T-helper 22 cell (primary cell): Measurements from ENCODE around the gene LRGUK.
"Not testable (repeated sequence)": the region's sequence is repeated elsewhere in the genome, so short reads cannot be mapped to it uniquely, and the experiment has no call there.

Source experiments
- DNase-seq: peaks from one replicate; pipeline ENCODE4 v3.0.0-alpha.2; 2020; ENCODE audit warnings: low read depth

LRGUK gene

DNA sequence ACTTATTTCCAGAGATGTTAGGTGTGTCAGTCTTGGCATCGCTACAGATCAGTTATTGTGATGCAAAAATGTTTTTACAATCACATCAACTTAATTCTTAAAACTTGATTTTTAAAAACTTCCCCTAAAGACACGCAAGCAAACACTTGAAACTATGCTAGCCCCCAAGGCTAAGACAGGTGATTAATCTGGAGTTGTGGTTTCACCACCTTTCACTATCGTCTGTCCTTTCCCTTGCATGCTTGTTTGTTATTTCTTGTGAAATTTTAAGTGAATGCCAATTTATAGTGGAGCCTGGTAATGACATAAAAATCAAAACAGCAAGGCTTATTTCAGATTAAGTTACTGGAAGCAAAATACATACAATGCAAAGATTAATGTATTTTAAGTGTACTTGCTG lies 119.2 kb downstream of the LRGUK start:
- no peak for DNase-seq

DNA sequence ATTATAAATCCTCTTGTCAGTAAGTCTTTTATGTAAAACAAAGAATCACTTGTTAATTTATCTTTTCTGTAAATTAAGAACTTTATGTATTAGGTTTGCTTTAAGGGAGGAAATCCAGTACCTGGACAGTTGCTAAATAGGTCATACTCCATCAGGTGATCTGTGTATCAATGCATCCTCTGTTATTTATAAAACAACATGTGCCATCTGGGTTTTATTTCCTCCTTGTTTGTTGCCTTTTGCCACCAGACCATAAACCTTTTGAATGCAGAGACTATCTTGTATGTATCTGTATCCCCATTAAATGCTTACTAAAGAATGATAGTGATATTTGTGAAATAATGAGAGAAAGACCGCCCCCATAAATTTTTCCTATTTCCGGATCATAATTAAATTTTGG lies 119.6 kb downstream of the LRGUK start:
- DNase-seq: no peak

DNA sequence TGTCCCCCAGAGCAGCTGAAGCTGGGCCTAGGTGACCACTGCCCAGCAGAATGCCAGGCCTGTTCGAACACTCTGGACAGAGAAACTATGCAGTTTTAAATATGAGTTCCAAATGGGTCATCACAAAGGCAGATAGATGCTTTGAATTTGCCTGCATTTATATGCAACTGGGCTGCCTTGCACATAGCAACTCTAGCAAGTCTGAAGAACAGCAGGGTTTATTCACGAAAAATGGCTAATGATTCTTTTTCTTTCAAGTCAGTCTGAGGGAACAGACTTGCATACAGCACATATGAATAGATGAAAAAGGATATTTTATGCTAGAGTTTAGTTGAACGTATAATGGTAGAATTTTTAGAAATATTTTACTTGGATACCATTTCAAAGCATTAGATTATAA lies 121.1 kb downstream of the LRGUK start:
- DNase-seq: no peak

DNA sequence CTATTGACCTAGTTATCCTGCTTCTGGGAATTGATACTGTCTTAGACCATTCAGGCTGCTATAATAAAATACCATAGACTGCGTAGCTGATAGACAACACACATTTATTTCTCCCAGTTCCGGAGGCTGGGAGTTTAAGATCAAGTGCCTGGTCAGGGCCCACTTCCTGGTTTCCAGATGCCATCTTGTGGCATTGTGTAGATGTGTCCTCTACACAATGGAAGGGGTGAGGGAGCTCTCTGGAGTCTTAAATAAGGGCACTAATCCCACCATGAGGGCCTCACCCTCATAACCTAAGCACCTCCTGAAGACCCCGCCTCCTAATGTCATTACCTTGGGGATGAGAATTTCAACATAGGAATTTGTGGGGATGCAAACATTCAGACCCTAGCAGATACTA lies 127.2 kb downstream of the LRGUK start:
- DNase-seq: no peak

DNA sequence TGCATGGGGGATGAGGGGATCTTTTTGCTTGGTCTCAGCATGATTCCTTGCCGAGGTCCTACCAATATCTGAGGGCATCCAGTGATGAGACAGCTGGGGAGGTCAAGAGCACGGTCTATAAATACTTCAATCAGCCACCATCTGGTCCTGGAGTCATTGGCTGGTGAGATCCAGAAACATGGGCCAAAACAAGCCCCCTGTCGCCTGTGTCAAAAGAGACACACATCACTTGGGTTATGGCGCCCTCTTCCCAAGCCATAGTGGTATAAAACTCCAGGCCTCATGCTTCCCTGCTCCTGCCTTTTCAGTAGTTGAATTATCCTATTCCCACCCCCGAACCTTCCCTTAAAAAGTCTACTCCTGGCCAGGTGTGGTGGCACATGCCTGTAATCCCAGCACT lies 128.7 kb downstream of the LRGUK start:
- DNase-seq: no peak

DNA sequence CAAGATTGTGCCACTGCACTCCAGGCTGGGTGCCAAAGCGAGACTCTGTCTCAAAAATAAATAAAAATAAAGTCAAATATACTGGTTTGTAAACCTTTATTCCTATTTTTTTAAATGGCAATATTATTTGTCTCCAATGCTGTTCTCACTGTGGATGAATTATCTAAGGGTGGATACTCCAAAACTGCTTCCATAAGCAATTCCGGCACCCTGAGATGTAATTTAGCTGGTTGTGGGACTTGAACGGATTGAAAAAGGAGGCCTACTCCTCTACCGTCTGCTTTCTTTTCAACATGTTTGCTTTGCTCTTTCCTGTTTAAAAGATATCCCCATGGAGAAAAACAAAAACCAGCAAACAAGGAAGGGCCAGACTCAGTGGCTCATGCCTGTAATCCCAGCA lies 135.2 kb downstream of the LRGUK start:
- DNase-seq: no peak

DNA sequence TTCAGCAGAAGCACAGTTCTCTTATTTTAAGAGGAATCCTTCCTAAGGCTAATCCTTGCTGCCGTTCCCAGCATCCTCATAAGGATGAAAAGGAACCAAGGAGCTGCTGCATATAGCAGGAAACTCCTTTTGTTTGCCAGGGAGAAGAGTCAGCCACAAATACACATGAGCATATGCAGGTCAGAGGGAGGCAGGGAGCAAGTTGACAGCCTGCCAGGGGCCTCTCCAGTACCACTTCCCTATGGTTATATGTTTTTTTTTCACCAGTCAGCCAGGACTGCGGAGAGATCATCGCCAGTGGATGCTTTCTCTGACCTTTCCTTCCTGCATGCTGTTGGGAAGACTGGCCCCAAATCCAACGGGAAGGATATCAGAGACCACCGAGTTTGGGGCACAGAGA lies 149.8 kb downstream of the LRGUK start:
- DNase-seq: no peak

DNA sequence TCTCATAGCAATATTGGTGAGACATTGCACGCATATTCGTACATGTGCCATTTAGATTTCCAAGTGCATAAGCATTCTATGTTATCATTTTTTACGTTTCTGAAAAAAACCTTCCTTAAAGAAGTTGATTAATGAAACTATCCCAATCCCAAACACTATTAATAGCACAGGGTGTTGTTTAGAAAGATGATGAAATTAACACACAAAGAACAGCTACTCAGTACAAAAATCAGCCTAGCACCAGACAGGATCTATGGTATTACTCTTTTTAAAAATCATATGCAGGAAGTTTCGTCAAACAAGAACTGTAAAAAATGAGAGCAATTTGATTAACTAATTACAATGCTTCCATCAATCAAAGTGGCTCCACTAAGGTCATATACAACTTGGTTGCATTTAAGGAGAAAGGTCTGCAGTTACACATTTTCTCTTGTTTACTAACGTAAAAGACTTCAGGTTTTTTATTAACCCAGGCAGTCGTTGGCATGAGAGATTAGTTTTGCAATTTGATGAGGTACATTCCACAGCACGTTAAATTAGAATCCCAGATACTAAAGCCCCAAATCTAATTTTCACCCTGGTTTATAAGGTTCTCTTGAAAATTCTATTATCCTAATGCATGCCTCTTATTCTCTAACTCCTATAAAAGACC lies 151.5 kb downstream of the LRGUK start:
- no peak for DNase-seq

DNA sequence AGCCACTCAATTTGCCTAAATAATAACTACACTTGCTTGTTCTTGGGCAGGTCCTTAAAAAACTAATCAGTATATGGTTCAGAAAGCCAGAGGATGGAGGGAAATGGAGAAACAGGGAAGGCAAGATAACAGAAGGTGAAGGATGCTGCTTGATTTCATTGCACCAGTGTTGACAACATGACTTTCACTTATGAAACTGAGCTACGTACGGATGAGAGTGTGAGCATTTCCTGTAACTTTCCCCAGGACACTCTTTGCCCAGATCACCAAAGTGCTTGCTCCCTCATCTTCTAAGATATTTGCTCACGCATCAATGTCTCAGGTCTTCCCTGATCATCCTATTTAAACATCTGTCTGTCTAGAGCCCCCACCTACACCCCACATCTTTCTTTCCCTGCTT lies 152.2 kb downstream of the LRGUK start:
- DNase-seq: no peak

DNA sequence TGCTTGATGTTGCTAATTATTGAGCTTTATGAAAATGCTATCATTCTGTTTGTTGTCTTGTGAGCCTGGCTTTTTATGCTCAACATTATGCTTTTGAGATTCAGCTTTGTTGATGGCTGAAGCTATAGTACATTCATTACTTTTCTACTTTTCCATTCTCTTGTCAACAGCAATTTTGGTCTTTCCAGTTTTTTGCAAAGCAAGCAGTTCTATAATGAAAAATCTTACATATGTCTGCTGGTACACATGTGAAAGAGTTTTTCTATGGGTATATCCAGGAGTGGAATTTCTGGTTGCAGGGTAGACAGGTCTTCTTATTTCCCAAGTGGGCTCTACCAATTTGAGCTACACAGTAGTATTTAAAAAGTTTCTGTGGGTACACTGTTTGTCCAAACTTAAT lies 152.8 kb downstream of the LRGUK start:
- no peak for DNase-seq

DNA sequence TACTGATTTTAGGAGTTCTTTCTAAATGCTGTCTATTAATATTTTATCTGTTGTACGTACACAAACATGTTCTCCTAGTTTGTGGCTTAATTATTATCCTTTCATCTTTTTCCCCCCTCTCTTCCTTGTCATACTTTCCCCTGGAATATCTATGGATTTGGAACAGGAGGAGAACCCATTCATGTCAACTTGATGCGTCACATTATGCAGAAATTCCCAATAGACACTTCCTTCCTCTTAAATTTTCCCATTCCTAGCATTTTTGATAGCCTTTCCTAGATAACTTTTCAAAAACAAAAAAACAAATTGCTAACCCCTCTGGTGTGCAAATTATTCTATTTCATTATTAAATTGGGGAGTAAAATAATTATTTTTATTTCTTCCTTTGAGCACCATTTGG lies 153.4 kb downstream of the LRGUK start:
- no peak for DNase-seq

DNA sequence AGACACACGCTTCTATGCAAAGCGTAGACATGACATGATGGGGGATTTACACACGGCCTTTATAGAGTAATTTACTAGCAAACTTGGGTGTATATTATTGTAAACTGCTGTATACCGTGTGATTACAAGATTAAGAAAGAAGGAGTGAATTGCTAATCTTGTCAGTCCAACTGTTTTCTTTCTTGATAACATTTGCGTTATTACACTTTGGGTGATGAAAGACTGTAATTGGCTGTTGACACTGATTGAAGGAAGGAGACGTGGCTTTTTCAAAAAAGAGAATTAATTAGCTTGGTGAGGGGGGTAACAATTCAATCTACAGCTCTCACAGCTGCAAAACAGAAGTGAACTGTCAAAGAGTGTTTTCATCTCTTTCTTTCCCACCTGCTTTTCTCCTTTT lies 156.9 kb downstream of the LRGUK start:
- DNase-seq: no peak

DNA sequence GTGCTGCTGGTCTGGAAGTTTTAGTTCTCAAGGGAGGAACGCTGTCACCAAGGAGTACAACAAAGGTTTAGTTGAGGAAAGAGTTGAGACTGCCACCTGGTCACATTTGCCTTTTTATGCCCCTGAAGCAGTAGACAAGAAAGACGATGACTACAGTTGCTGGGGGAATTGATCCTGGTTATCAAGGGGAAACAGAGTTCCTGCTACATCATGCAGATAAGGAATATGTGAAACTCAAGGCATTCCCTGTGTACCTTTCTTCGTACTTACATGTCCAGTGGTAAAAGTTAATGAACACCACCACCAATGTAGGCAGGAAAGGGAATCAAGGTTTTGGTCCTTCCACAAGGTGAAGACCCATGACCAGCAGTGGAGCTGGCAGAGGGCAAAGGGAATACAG lies 157.8 kb downstream of the LRGUK start:
- DNase-seq: no peak

DNA sequence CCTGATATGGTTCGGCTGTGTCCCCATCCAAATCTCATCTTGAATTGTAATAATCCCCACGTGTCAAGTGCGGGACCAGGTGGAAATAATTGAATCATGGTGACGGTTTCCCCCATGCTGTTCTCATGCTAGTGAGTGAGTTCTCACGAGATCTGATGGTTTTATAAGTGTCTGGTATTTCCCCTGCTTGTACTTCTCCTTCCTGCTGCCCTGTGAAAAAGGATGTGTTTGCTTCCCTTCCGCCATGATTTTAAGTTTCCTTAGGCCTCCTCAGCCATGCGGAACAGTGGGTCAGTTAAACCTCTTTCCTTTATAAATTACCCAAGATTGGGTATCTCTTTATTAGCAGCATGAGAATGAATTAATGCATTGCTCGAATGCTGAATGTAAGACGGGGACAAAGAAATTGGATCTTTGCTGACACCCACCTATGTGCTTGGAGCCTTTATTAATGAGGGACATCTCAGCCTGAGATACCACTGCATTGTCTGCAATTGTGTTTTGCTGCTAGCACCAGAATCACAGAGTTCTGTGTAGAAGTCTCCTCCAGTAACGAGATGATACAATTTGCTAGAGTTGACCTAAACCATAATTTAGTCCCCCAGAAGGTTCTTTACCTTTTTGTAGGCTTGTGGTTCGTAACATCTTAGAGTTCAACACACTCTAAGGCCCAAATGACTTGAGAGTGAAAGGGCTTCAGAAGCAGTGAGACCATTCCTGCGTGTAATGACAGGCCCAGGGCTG lies 160.9 kb downstream of the LRGUK start:
- no peak for DNase-seq

DNA sequence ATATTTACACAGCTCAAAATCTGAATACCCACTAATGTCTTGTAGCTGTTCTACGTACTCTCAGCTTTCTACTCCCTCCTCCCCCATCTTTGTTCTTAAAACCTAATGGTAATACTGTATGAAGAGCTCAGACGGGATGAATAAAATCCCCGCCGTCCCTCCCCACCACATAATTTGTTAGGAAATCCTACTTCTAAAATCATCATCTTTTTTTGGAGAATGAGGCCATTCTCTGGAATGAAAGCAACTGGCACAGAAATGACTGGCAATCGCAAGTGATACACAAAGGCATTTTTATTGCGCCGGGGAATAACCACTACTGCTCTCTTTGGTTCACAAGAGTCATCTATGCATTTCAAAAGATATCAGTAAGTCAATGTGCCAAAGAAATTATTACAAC lies 162.3 kb downstream of the LRGUK start:
- no peak for DNase-seq

DNA sequence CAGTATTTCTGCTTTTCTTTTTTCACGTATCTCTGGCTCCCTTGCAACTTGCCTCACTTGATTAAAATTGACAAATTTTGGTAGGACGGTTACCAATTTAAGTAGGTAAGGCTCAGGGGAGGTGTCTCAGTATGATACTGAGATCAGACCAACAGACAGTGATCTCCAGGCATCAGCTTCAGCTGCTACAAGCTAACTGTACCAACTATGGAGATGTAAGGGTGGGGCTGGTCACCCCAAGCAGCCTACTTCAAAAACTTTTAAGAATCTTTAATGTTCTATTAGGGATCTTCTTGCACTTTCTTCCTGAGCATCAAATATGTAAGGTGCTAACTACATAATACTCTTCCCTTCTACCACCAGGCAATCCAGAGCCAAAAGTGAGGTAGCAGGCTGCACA lies 162.7 kb downstream of the LRGUK start:
- DNase-seq: no peak

DNA sequence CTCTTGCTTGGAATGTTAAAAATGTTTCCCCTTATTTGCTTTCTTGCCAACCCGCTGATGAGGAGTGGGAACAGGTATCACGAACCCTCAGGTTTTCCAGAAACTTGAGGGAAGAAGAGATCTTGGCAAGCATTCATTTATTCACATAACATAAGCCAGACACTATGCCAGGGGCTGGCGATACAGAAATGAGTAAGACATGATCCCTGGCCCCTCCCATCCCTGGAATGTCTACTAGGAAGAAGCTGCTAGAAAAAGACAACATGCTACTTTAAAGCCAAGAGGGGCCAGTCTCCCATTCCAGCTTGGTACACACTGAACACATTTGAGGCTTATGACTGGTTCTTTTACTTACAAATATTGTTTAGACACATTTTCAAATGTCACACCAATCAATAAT lies 163.1 kb downstream of the LRGUK start:
- no peak for DNase-seq

DNA sequence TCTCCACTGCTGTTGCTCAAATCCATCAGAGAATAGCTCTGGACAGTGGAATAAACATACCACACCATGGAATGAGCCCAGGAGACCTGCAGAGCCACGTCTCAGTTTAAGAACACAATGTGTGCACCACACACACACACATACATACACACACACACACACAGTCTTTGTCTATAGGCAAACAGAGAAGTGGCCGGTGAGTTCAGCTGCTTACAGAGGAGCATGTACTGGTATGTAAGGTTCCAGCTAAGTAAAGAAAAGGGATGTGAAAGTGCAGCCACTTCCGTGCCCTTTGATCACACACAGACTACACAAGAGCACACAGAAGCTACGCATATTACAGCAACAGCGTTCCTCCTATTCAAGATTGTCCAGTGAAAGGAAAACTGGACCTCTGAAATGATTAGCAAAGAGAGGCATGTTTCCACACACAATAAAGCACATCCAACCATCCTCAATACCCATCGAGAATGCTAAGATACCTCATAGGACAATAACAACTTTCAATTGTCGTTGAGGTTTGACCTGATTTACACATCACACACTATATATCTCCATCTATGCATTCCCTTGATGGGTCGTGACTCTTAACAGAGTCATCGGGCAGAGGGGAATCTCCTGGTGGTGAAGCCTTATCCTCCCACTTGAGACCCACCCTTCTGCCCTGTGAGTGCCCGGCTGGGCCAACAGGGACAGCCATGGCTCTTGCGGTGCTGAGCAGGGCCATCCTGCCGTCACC lies 166.0 kb downstream of the LRGUK start:
- no peak for DNase-seq

DNA sequence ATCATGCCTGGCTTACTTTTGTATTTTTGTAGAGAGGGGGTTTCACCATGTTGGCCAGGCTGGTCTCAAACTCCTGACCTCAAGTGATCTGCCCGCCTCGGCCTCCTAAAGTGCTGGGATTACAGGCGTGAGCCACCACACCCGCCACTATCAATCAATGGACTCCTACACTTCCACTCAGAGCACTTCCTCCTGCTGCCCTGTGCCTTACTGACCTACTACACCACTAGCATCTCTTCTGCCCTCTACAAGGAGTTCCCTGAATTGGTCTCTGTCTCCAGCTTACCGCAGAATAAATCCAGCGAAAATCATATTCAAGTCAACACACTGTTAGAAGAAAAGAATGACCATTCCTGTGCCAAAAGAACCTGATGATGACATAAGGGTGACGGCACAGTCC lies 168.8 kb downstream of the LRGUK start:
- DNase-seq: not testable (repeated sequence)

DNA sequence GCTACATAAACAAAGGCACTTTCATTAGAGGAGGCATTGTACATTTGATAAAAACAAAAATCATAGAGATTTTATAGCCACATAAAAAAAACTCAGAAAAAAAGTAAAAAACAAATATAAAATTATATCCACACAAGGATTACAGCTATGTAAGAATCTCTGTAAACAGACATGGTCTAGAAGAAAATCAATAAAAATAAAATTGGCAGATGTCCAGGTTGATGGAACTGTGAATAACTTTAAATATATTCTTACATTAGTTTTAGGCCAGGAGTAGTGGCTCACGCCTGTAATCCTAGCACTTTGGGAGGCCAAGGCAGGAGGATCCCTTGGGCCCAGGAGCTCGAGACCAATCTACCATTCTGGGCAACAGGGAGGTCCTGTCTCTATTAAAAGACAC lies 170.3 kb downstream of the LRGUK start:
- no peak for DNase-seq

DNA sequence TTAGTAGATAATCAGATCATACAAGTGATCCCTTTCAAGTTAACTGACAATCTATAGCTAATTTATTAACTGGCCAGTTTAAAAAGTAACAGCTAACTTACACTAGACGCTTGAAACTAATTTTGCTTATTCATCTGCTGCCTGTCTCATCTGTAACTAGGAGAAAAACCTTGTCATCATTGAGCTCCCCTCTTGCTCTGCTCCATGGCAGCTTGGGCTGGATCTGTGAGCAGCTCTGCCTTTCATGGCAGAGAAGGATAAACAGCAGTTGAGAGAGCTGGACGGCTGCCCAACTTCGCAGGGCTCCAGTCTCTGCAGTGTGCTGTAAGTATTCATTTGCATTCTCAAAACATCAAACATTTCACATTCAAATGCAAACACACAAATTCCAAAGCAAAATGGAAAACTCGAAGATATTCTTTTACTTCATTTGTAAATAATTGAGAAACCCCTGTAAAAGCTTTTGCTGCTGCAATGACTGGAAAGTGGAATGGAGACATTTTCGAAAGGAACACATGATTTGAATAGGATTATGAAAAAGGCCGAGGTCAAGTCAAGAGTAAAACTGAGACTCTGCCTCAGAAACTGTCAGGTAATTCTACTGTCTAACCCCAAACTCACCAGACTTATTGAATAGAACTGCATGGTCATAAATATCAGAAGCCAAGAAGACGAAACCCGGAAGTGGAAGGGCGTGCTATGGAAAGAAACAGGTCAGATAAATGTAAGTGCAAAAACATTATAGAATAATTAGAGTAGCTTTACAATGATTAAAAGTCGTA lies 172.0 kb downstream of the LRGUK start:
- DNase-seq: no peak

DNA sequence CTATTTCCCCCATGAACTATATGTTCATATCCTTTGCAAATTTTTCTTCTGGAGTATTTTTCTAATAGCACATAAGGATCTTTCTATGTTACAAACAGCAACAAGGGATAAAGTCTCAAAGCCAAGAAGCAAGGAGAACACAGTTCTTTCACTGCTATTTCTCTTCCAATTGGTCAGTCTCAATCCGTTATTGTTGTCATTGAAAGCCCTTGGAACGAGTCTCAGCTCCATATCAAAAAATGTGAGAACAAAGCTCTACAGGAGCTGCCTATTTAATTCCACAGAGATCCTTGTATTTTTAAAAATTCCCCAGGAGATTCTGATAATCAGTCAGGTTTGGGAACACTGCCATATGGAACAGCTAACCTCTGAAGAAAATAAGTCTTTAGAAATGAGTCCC lies 173.8 kb downstream of the LRGUK start:
- no peak for DNase-seq

DNA sequence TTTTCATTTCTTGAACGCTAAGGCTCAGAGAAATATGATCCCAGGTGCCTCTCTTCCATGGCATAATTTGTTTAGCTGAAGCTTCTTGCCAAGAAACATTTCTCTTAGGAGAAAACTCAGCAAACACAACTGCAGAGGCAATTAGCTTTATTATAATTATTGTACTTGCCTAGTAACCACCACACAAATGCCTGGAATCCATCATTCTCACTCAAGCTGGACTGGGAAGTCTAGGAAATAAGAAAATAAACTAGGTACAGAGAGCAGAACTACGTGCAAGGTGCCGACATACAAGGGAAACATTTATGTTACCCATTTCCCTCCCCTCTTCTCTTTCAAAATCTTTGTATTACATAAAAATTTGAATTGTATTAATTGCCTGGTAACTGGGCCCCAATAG lies 174.5 kb downstream of the LRGUK start:
- no peak for DNase-seq
